ENCODE measurements around the gene CASZ1. TPM values are rescaled to one million over a fixed set of nuclear protein-coding genes. Genes with fewer than 3 reads are reported as not detected.

The CASZ1 gene
- total RNA-seq, 1 experiment from 2014 or later: 11.7 TPM

DNA sequence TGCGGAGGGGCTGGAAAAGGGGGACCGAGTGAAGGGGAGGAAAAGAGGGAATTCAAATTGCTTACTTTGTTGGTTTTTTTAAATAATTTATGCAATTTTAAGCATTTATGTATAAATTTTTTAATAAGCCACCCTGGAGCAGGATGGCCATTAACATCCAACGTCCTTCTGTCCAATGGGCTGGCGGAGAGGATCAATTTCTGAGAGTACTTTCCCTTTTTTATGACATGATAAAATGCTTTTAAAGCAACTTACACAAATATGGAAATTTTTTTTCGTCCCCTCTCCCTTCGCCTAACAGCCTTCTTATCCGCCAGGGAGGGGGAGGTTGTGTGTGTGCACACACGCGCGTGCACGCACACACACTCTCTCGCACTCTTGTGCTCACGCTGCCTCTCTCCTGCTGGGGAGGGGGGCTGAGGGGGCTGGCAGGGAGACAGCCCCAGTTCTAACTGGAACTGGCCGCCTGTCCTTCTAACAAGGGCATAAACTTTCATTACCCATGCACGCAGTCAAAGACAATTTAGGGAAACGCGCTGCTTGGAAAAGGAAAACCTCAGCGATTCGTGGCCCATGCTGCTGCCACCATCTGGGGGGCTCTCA lies 123.2 kb downstream of the CASZ1 start (continued):
- TF ChIP-seq, protein P1, sequence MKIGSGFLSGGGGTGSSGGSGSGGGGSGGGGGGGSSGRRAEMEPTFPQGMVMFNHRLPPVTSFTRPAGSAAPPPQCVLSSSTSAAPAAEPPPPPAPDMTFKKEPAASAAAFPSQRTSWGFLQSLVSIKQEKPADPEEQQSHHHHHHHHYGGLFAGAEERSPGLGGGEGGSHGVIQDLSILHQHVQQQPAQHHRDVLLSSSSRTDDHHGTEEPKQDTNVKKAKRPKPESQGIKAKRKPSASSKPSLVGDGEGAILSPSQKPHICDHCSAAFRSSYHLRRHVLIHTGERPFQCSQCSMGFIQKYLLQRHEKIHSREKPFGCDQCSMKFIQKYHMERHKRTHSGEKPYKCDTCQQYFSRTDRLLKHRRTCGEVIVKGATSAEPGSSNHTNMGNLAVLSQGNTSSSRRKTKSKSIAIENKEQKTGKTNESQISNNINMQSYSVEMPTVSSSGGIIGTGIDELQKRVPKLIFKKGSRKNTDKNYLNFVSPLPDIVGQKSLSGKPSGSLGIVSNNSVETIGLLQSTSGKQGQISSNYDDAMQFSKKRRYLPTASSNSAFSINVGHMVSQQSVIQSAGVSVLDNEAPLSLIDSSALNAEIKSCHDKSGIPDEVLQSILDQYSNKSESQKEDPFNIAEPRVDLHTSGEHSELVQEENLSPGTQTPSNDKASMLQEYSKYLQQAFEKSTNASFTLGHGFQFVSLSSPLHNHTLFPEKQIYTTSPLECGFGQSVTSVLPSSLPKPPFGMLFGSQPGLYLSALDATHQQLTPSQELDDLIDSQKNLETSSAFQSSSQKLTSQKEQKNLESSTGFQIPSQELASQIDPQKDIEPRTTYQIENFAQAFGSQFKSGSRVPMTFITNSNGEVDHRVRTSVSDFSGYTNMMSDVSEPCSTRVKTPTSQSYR (CRISPR knock-in tag; IDR thresholded peaks at IDR 0.05): no peak
- TF ChIP-seq, protein P2, sequence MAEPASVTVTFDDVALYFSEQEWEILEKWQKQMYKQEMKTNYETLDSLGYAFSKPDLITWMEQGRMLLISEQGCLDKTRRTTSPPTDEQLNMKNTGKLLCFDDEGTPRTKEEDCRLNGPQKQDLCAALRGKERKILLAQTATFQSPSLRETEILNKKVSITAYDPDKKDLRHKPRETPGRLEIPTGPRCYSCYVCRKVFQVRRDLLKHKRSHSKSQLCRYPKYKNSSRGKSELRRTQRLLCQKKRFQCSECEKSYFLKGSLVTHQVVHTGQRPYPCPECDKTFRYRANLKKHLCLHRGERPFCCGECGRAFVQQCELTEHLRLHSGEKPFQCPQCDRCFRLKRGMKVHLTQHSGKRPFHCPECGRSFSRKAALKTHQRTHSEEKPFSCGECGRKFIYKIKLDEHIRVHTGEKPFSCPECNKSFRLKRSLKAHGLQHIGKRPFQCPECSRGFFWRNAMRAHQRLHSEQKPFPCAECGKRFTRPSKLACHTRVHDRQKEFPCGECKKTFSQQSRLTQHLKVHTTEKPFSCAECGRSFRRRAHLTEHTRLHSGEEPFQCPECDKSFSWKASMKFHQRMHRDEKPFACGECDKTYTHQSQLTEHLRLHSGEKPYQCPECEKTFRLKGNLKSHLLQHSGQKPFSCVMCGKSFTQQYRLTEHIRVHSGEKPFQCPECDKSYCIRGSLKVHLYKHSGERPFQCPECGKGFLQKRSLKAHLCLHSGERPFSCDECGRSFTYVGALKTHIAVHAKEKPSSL (CRISPR knock-in tag; conservative IDR thresholded peaks at IDR 0.05): no peak
- TF ChIP-seq FOXK1 (CRISPR knock-in tag; IDR thresholded peaks at IDR 0.05) (no peak), ZNF396 (CRISPR knock-in tag; IDR thresholded peaks at IDR 0.05; ENCODE audit: borderline replicate concordance) (no peak), NFYB (CRISPR knock-in tag; conservative IDR thresholded peaks at IDR 0.05; ENCODE audit: low read depth) (no peak)
- TF ChIP-seq, protein P3, sequence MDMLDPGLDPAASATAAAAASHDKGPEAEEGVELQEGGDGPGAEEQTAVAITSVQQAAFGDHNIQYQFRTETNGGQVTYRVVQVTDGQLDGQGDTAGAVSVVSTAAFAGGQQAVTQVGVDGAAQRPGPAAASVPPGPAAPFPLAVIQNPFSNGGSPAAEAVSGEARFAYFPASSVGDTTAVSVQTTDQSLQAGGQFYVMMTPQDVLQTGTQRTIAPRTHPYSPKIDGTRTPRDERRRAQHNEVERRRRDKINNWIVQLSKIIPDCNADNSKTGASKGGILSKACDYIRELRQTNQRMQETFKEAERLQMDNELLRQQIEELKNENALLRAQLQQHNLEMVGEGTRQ (CRISPR knock-in tag; IDR thresholded peaks at IDR 0.05): no peak

GRCh38 chr1:10672343-10673050 lies 123.9 kb downstream of the CASZ1 start:
- ChIA-PET CTCF (no interaction called here), POLR2A (no interaction called here)
- no peaks in the 10 kb centered on the region for H3K36me3 Mint-ChIP-seq
- no peaks in the 10 kb centered on the region for H3K9me3 Mint-ChIP-seq
- DNase-seq (ENCODE audit: low spot score): no peak
- no peak overlapping the region for H3K4me3 Mint-ChIP-seq
- ATAC-seq: no peak
- no peak overlapping the region for H3K27ac Mint-ChIP-seq
- no peak for TF ChIP-seq ZNF121 (CRISPR knock-in tag; IDR thresholded peaks at IDR 0.05)
- no peak for TF ChIP-seq MAX (CRISPR knock-in tag; IDR thresholded peaks at IDR 0.05)
- TF ChIP-seq ZNF317 (CRISPR knock-in tag; IDR thresholded peaks at IDR 0.05; ENCODE audit: borderline replicate concordance, low read depth): no peak
- no peak for TF ChIP-seq NFE2L1 (CRISPR knock-in tag; IDR thresholded peaks at IDR 0.05)
- peaks cover 22% of the 10 kb centered on the region for H3K4me1 Mint-ChIP-seq
- no peaks in the 10 kb centered on the region for H3K27me3 Mint-ChIP-seq (ENCODE audit: low read depth)

GRCh38 chr1:10671622-10672342 lies 124.7 kb downstream of the CASZ1 start:
- Mint-ChIP-seq H3K4me3 (no peak overlapping the region), H3K27me3 (ENCODE audit: low read depth) (no peaks in the 10 kb centered on the region), H3K27ac (no peak overlapping the region), H3K4me1 (peaks cover 16% of the 10 kb centered on the region), H3K9me3 (no peaks in the 10 kb centered on the region), H3K36me3 (no peaks in the 10 kb centered on the region)
- no peak for ATAC-seq
- POLR2A ChIA-PET: no interaction called here
- no peak for DNase-seq (ENCODE audit: low spot score)
- CTCF ChIA-PET: no interaction called here
- TF ChIP-seq MYBL2 (CRISPR knock-in tag; IDR thresholded peaks at IDR 0.05) (no peak), ZNF532 (CRISPR knock-in tag; IDR thresholded peaks at IDR 0.05; ENCODE audit: borderline replicate concordance) (no peak), GABPB1 (CRISPR knock-in tag; IDR thresholded peaks at IDR 0.05) (no peak), USF1 (CRISPR knock-in tag; IDR thresholded peaks at IDR 0.05) (no peak), KAT7 (CRISPR knock-in tag; IDR thresholded peaks at IDR 0.05; ENCODE audit: borderline replicate concordance) (no peak)
- TF ChIP-seq, protein P4, sequence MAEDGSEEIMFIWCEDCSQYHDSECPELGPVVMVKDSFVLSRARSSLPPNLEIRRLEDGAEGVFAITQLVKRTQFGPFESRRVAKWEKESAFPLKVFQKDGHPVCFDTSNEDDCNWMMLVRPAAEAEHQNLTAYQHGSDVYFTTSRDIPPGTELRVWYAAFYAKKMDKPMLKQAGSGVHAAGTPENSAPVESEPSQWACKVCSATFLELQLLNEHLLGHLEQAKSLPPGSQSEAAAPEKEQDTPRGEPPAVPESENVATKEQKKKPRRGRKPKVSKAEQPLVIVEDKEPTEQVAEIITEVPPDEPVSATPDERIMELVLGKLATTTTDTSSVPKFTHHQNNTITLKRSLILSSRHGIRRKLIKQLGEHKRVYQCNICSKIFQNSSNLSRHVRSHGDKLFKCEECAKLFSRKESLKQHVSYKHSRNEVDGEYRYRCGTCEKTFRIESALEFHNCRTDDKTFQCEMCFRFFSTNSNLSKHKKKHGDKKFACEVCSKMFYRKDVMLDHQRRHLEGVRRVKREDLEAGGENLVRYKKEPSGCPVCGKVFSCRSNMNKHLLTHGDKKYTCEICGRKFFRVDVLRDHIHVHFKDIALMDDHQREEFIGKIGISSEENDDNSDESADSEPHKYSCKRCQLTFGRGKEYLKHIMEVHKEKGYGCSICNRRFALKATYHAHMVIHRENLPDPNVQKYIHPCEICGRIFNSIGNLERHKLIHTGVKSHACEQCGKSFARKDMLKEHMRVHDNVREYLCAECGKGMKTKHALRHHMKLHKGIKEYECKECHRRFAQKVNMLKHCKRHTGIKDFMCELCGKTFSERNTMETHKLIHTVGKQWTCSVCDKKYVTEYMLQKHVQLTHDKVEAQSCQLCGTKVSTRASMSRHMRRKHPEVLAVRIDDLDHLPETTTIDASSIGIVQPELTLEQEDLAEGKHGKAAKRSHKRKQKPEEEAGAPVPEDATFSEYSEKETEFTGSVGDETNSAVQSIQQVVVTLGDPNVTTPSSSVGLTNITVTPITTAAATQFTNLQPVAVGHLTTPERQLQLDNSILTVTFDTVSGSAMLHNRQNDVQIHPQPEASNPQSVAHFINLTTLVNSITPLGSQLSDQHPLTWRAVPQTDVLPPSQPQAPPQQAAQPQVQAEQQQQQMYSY (CRISPR knock-in tag; IDR thresholded peaks at IDR 0.05): no peak

All from WTC11 (cell line).